Measurements from ENCODE around the gene EIF5A2. TPM values are rescaled to one million over a fixed set of nuclear protein-coding genes. Genes with fewer than 3 reads are reported as not detected.

The EIF5A2 gene
- total RNA-seq, 1 experiment from 2014 or later, result 6.0 TPM

DNA sequence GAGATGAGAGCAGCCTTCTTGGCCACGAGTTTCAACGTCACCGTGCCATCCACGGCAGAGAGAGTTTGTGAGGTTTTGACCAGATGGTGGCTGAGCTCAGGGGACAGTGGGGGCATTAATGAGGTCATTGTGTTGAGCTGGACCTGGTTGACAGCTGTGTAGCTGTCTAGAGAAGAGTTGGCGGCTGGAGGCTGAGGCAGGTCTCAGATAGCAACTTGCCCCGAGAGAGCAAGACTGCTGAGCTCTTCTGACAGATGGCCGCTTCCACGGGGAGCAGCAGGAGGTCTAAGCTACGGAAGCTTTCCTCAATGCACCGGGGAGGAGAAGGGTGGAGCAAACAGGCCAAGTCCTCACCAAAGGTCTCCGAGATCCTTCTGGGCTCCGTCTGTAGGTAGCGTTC, 44.8 kb upstream of the EIF5A2 start:
- H3K4me3 Mint-ChIP-seq (ENCODE audit: unreplicated experiment), result no peak overlapping the region
- H3K36me3 Mint-ChIP-seq (ENCODE audit: insufficient read depth, unreplicated experiment), result no peaks in the 10 kb centered on the region
- POLR2A ChIA-PET, result no interaction called here
- TF ChIP-seq, protein P1, sequence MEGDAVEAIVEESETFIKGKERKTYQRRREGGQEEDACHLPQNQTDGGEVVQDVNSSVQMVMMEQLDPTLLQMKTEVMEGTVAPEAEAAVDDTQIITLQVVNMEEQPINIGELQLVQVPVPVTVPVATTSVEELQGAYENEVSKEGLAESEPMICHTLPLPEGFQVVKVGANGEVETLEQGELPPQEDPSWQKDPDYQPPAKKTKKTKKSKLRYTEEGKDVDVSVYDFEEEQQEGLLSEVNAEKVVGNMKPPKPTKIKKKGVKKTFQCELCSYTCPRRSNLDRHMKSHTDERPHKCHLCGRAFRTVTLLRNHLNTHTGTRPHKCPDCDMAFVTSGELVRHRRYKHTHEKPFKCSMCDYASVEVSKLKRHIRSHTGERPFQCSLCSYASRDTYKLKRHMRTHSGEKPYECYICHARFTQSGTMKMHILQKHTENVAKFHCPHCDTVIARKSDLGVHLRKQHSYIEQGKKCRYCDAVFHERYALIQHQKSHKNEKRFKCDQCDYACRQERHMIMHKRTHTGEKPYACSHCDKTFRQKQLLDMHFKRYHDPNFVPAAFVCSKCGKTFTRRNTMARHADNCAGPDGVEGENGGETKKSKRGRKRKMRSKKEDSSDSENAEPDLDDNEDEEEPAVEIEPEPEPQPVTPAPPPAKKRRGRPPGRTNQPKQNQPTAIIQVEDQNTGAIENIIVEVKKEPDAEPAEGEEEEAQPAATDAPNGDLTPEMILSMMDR (IDR thresholded peaks at IDR 0.05; ENCODE audit: unreplicated experiment), result no peak
- no peaks in the 10 kb centered on the region for H3K9me3 Mint-ChIP-seq (ENCODE audit: unreplicated experiment)
- no peak for DNase-seq (ENCODE audit: unreplicated experiment)
- intact Hi-C loops (cut with micrococcal nuclease), result no loop called here
- BruUV-seq (replicated peaks), result no TSS peak
- no peaks in the 10 kb centered on the region for H3K27me3 Mint-ChIP-seq (ENCODE audit: insufficient read depth, unreplicated experiment)
- H3K27ac Mint-ChIP-seq (ENCODE audit: low read depth, unreplicated experiment), result no peak overlapping the region
- no peaks in the 10 kb centered on the region for H3K4me1 Mint-ChIP-seq (ENCODE audit: insufficient read depth, unreplicated experiment)
- CTCF ChIA-PET, result interaction anchor here (0.6 to 1.2 kb wide), 5 partner anchors 8 to 613 kb away, joined by 3 to 6 read pairs (median 4); no protein-coding TSS in a partner anchor

DNA sequence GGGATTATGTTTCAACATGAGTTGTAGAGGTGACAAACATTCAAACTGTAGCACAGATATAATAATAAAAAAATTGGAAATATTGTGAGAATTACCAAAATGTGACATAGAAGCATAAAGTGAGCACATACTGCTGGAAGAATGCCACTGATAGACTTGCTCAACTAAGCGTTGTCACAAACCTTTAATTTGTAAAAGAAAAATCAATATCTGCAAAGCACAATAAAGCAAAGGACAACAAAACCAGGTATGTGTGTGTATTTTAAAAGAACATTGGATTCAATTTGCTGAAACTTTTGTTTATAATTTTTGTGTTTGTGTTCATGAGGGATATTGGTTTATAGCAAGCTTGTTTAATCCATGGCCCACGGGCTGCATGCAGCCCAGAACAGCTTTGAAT, 40.8 kb upstream of the EIF5A2 start:
- no peaks in the 10 kb centered on the region for H3K4me1 Mint-ChIP-seq (ENCODE audit: insufficient read depth, unreplicated experiment)
- H3K27me3 Mint-ChIP-seq (ENCODE audit: insufficient read depth, unreplicated experiment), result no peaks in the 10 kb centered on the region
- H3K27ac Mint-ChIP-seq (ENCODE audit: low read depth, unreplicated experiment), result no peak overlapping the region
- no peaks in the 10 kb centered on the region for H3K36me3 Mint-ChIP-seq (ENCODE audit: insufficient read depth, unreplicated experiment)
- no TSS peak for BruUV-seq (replicated peaks)
- CTCF ChIA-PET, result no interaction called here
- H3K4me3 Mint-ChIP-seq (ENCODE audit: unreplicated experiment), result no peak overlapping the region
- H3K9me3 Mint-ChIP-seq (ENCODE audit: unreplicated experiment), result no peaks in the 10 kb centered on the region
- intact Hi-C loops (cut with micrococcal nuclease), result no loop called here
- TF ChIP-seq, protein P1 (IDR thresholded peaks at IDR 0.05; ENCODE audit: unreplicated experiment), result no peak
- POLR2A ChIA-PET, result interaction anchor here (0.7 kb wide), 1 partner anchor 263 kb away, joined by 3 read pairs; no protein-coding TSS in a partner anchor
- no peak for DNase-seq (ENCODE audit: unreplicated experiment)

DNA sequence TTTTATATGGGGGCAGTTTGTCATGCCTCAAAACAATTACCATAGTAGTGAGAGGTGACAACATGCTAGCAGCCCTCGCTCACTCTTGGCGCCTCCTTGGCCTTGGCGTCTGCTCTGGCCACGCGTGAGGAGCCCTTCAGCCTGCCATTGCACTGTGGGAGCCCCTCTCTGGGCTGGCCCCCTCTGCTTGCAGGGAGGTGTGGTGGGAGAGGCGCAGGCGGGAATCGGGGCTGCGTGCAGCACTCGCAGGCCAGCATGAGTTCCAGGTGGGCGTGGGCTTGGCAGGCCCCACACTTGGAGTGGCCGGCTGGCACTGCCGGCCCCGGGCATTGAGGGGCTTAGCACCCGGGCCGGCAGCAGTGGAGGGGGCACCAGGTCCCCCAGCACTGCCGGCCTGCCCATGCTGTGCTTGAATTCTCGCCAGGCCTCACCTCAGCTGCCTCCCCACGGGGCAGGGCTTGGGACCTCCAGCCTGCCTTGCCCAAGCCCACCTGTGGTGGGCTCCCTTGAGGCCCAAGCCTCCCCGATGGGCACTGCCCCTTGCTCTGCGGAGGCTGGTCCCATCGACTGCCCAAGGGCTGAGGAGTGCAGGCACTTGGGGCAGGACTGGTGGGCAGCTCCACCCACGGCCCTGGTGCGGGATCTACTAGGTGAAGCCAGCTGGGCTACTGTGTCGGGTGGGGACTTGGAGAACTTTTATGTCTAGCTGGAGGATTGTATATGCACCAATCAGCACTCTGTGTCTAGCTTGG, 38.8 kb upstream of the EIF5A2 start:
- no peak overlapping the region for H3K27ac Mint-ChIP-seq (ENCODE audit: low read depth, unreplicated experiment)
- ChIA-PET POLR2A (no interaction called here), CTCF (interaction anchor here (0.6 to 0.8 kb wide), 2 partner anchors 15 to 691 kb away, joined by 3 to 4 read pairs; no protein-coding TSS in a partner anchor)
- TF ChIP-seq, protein P1 (IDR thresholded peaks at IDR 0.05; ENCODE audit: unreplicated experiment), result no peak
- no peaks in the 10 kb centered on the region for H3K9me3 Mint-ChIP-seq (ENCODE audit: unreplicated experiment)
- no peak overlapping the region for H3K4me3 Mint-ChIP-seq (ENCODE audit: unreplicated experiment)
- intact Hi-C loops (cut with micrococcal nuclease), result no loop called here
- no peaks in the 10 kb centered on the region for H3K4me1 Mint-ChIP-seq (ENCODE audit: insufficient read depth, unreplicated experiment)
- BruUV-seq (replicated peaks), result no TSS peak
- H3K36me3 Mint-ChIP-seq (ENCODE audit: insufficient read depth, unreplicated experiment), result no peaks in the 10 kb centered on the region
- DNase-seq (ENCODE audit: unreplicated experiment), result no peak
- H3K27me3 Mint-ChIP-seq (ENCODE audit: insufficient read depth, unreplicated experiment), result no peaks in the 10 kb centered on the region

DNA sequence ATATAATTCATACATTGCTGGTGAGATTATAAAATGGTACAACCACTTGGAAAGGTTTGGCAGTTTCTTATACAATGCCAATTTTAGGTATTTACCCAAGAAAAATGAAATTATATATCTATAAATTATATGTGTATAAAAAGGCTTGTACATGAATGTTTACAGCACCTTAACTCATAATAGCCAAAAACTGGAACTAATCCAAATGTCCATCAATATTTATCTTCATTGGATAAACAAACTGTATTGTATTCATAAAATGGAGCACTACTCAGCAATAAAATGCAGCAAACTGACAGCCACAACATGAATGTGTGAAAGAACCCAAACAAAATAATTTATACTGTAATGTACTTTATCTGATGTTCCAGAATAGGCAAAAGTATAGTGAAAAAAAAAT, 33.6 kb upstream of the EIF5A2 start:
- Mint-ChIP-seq H3K27me3 (ENCODE audit: insufficient read depth, unreplicated experiment) (no peaks in the 10 kb centered on the region), H3K4me3 (ENCODE audit: unreplicated experiment) (no peak overlapping the region), H3K9me3 (ENCODE audit: unreplicated experiment) (peaks cover 21% of the 10 kb centered on the region), H3K4me1 (ENCODE audit: insufficient read depth, unreplicated experiment) (no peaks in the 10 kb centered on the region), H3K36me3 (ENCODE audit: insufficient read depth, unreplicated experiment) (no peaks in the 10 kb centered on the region), H3K27ac (ENCODE audit: low read depth, unreplicated experiment) (no peak overlapping the region)
- CTCF ChIA-PET, result interaction anchor here (0.6 to 0.9 kb wide), 2 partner anchors 12 to 14 kb away, joined by 3 read pairs; no protein-coding TSS in a partner anchor
- TF ChIP-seq, protein P1 (IDR thresholded peaks at IDR 0.05; ENCODE audit: unreplicated experiment), result no peak
- POLR2A ChIA-PET, result no interaction called here
- BruUV-seq (replicated peaks), result no TSS peak
- no peak for DNase-seq (ENCODE audit: unreplicated experiment)
- intact Hi-C loops (cut with micrococcal nuclease), result no loop called here

Data from MCF 10A (cell line).